GM13977 (cell line): ENCODE measurements around the gene PTGDS.

Experiments
- DNase-seq: peaks from one replicate; pipeline ENCODE4 v3.0.0; 2012; ENCODE audit warnings: low spot score
- in situ Hi-C: fragments of 300-500 bp; cut with MboI; formaldehyde crosslinking; loops from one replicate; pipeline ENCODE4 v1.12.0; 2022; ENCODE audit warnings: low sequenced_read_pairs, low pct_unique_long_range_greater_than_20kb, mixed read lengths, inconsistent platforms; ENCODE audit not compliant: unreplicated experiment
- TF ChIP-seq, protein P1 (sequence below): IDR thresholded peaks from 2 replicates; pipeline ENCODE4 v1.5.1; 2012; ENCODE audit warnings: mild to moderate bottlenecking, control low read depth; ENCODE audit not compliant: insufficient read depth; ENCODE audit errors: extremely low read depth, missing control alignments

The PTGDS gene

DNA sequence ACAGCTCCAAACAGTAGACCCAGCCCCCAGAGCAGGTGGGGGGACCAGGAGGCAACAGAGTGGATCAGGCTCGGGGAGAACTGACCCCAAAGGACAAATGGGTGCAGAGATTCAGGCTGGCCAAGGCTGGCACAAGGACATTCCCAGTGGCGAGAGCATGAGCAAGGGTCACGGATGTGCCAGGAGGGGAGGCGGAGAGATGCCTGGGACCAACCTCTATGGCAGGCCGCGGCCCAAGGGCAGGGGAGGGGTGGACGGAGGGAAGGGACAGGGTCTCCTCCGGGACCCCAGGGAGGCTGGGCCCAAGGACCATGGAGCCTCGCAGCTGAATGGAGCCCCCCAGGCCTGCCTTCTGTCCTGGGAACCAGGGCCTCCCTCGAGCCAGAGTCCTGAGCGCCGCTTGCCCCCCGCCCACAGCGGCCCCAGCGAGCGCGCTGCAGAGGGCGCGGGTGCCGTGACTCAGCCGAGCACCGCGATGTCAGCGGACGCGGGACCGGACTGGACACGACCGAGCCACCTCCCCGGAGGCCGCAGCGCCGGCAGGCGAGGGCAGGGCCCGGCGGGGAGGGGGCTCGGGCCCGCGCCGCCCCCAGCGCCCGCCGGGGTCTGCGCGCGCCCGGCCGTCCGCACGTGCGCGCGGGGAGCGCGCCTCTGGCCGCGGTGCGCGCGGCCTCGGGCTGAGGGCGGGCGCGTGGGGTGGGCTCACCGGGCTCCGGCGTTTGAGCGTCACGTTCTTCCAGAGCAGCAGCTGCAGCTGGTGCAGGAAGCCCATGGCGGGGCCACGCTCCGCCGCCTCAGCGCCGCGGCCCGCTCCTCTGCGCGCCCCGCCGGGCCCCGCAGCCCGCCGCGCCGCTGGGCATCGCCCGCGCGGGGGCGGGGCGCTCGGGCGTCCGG is 50.3 kb downstream of the PTGDS start, which contains the start of gene ABCA2:
Gene ABCA2 (minus strand): TSS at position 869 of the 894 bp plus-strand sequence. CDS start 97 bp downstream, at position 772.
- TF ChIP-seq, protein P1, sequence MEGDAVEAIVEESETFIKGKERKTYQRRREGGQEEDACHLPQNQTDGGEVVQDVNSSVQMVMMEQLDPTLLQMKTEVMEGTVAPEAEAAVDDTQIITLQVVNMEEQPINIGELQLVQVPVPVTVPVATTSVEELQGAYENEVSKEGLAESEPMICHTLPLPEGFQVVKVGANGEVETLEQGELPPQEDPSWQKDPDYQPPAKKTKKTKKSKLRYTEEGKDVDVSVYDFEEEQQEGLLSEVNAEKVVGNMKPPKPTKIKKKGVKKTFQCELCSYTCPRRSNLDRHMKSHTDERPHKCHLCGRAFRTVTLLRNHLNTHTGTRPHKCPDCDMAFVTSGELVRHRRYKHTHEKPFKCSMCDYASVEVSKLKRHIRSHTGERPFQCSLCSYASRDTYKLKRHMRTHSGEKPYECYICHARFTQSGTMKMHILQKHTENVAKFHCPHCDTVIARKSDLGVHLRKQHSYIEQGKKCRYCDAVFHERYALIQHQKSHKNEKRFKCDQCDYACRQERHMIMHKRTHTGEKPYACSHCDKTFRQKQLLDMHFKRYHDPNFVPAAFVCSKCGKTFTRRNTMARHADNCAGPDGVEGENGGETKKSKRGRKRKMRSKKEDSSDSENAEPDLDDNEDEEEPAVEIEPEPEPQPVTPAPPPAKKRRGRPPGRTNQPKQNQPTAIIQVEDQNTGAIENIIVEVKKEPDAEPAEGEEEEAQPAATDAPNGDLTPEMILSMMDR = no peak
- in situ Hi-C loops = no loop called here
- no peak for DNase-seq

DNA sequence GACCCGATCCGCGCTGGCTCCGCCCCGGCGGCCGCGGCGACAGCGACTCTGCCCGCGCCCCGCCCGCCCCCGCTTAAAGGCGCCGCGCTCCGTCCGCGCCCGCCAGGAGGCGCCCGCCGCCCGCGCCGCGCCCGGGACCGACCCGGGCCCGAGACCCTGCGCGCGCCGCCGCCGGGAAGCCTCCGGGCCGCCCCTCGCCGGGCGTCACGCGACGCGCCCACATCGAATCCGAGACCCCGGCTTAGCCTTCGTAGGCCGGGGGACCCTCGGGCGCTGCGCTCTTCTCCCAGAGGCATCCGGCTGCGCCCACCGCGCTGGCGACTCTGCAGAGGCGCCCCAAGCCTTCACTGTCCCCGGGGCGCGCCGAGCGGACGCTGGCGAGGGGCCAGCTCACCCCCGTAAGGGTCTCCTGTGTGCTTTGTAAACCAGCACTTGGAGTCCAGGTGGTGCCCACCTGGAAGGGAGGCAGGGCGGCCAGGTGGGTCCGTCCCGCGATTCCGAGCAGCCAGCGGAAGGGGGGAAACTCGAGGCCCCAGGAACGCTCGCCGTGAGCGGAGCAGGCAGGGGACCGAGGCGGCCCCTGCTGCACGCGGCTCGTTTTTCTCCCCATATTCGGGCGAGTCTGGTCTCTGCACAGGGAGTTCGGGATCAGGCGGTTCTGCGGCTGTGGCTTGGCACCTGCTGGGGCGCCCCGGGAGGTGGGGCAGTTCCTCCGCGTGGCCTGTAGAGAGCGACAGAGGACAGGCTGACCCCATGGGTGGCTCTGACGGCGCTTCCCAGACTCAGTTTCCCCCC is 51.2 kb downstream of the PTGDS start:
- TF ChIP-seq, protein P1 = peak; percentile 67
- DNase-seq = peak; percentile 87
- in situ Hi-C loops = no loop called here

DNA sequence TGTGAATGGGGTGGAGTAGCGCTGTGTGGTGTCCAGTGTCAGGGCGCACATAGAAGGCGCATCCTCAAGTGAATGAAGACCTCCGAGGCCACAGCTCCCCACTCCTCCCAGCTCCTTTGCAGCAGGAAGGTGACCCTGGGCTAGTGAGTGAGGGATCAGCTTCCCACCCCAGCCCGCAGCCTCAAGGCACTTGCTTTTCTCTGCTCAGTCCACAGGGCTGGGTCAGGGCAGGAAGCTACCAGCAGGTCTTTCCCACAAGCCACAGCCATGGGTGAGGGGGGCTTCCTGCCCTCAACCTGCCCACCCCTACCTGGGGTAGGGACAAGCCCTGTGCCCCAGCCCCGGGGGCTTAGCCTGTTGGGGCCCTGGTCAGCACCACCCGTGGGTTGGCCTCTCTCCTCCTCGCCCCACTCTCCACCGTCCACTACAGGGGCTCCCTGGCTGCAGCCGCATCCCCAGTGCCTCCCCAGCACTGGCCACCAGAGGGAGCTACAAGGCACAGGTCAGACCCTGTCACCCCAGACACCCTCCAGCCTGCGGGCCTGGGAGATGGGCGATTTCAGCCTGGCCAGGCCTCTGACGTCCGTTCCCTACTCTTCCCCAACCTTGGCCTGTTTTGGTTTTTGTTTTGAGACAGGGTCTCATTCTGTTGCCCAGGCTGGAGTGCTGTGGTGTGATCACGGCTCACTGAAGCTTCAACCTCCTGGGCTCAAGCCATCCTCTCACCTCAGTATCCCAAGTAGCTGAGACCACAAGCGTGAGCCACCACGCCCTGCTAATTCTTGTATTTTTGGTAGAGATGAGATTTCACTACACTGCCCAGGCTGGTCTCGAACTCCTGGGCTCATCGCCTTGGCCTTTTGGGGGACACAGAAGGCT is 52.0 kb downstream of the PTGDS start:
- in situ Hi-C loops = no loop called here
- peak; percentile 82 for DNase-seq
- TF ChIP-seq, protein P1 = peak; percentile 97

DNA sequence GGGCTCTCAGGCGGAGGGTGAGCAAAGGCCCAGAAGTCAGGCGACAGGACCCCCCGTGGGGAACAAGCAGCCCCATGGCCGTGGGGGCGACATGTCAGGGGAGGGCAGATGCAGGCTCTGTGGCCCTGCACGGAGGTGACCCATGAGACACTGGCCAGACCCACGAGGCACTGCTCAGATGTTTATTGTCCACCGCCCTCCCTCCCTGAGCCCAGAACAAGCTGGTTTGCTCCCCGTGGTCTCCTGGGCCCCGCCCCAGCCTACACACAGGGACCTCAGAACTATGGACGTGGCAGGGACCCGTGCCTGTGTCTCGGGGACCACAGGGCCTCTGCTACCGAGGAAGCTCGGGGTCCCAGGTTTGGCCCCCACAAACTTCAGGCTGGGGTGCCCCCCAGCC is 52.7 kb downstream of the PTGDS start:
- in situ Hi-C loops = loop anchor here (10.0 kb wide), 1 partner anchor 255 kb away; no protein-coding TSS in a partner anchor
- DNase-seq = no peak
- TF ChIP-seq, protein P1 = no peak

DNA sequence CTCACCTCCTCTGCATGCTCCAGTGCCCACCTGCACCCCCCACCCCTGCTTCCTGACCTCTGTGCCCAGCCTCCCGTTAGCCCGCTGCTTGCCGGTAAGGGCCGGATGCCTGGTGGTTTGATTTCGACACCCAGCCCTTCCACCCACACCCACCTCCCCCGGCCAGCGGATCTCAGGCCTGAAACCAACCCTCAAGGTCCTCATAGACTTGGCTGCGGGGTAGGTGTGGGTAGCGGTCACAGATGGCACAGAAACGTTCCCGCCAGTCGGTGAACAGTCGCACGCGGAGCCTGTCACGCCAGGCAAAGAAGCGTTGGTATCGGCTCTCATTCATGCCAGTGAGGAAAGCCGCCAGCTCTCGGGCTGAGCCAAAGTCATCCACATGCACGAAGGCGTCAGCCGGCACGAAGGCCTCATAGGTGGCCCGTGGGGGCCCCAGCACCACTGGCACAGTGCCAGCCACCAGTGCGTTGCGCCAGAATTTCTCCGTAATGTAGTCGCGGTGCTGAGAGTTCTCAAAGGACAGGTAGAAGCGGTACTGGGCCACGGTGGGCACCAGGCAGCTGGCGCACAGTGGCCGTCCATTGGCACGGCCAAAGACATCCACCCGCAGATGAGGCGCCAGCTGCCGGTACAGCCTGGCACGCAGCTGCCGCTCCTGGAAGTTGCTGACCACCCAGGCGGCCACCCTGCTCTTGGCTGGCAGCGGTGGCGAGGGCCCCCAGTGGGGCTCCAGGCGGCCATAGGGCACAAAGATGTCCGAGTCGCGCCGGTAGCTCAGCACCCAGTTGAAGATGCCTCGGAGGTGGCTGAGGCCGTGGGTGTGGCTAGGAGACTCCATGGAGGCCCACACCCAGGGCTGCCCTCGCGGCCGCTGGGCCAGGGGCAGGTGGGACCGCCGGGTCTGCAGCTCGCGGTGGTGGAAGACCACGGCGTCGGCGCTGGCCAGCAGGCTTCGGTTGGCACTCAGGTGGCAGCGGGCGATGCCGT is 53.5 kb downstream of the PTGDS start:
- DNase-seq = no peak
- in situ Hi-C loops = loop anchor here (10.0 kb wide), 1 partner anchor 256 kb away; no protein-coding TSS in a partner anchor
- TF ChIP-seq, protein P1 = no peak
